K562 (cell line): ENCODE results near the gene PTPRM.

ENCODE experiments used
- POLR2AphosphoS5 ChIP-seq: IDR thresholded peaks from 2 replicates; pipeline ENCODE4 v1.6.1; 2011; ENCODE audit warnings: mild to moderate bottlenecking, low read depth, low read length, moderate library complexity; ENCODE audit not compliant: control insufficient read depth, insufficient read depth
- RFX5 ChIP-seq: IDR thresholded peaks from 2 replicates; pipeline ENCODE4 v1.6.1; 2011; ENCODE audit warnings: low read depth, mild to moderate bottlenecking, improper control_type of control experiment, low read length

- TF ChIP-seq RFX5 (no peak), POLR2AphosphoS5 (no peak)
Observed at GRCh38 chr18:8088626-8089025, 521.5 kb downstream of the PTPRM start.
